ENCODE data around the gene LRRC71.

The LRRC71 gene

GRCh38 chr1:156920233-156921052 is at the start of gene LRRC71:
LRRC71 (plus strand) TSS chr1:156920632; CDS start chr1:156920804, 172 bp downstream.
- peak; percentile 37 for DNase-seq (ENCODE audit: low spot score)

GRCh38 chr1:156873659-156874058 is 46.8 kb upstream of the LRRC71 start:
- DNase-seq (ENCODE audit: low spot score): no peak

GRCh38 chr1:156874142-156874541 is 46.3 kb upstream of the LRRC71 start:
- DNase-seq (ENCODE audit: low spot score): no peak

GRCh38 chr1:156874572-156875340 is 45.7 kb upstream of the LRRC71 start:
- no peak for DNase-seq (ENCODE audit: low spot score)

- DNase-seq (ENCODE audit: low spot score): no peak
These were observed 45.2 kb upstream of the LRRC71 start for GRCh38 chr1:156875341-156875615.

GRCh38 chr1:156876281-156876680 is 44.2 kb upstream of the LRRC71 start:
- DNase-seq (ENCODE audit: low spot score): no peak

- no peak for DNase-seq (ENCODE audit: low spot score)
These were observed 42.8 kb upstream of the LRRC71 start for GRCh38 chr1:156877433-156878170.

- no peak for DNase-seq (ENCODE audit: low spot score)
These were observed 40.6 kb upstream of the LRRC71 start for GRCh38 chr1:156879876-156880275.

- DNase-seq (ENCODE audit: low spot score): no peak
These were observed 40.0 kb upstream of the LRRC71 start for GRCh38 chr1:156880473-156880872.

- DNase-seq (ENCODE audit: low spot score): no peak
These were observed 39.3 kb upstream of the LRRC71 start for GRCh38 chr1:156881101-156881500.

GRCh38 chr1:156881663-156882062 is 38.8 kb upstream of the LRRC71 start:
- no peak for DNase-seq (ENCODE audit: low spot score)

GRCh38 chr1:156882543-156882942 is 37.9 kb upstream of the LRRC71 start:
- DNase-seq (ENCODE audit: low spot score): no peak

GRCh38 chr1:156883919-156884318 is 36.5 kb upstream of the LRRC71 start:
- DNase-seq (ENCODE audit: low spot score): no peak

- no peak for DNase-seq (ENCODE audit: low spot score)
These were observed 35.8 kb upstream of the LRRC71 start for GRCh38 chr1:156884560-156885184.

GRCh38 chr1:156885314-156885713 is 35.1 kb upstream of the LRRC71 start:
- DNase-seq (ENCODE audit: low spot score): no peak

- no peak for DNase-seq (ENCODE audit: low spot score)
These were observed 34.5 kb upstream of the LRRC71 start for GRCh38 chr1:156885880-156886355.

- DNase-seq (ENCODE audit: low spot score): no peak
These were observed 33.7 kb upstream of the LRRC71 start for GRCh38 chr1:156886583-156887281.

- no peak for DNase-seq (ENCODE audit: low spot score)
These were observed 33.1 kb upstream of the LRRC71 start for GRCh38 chr1:156887317-156887716.

- no peak for DNase-seq (ENCODE audit: low spot score)
These were observed 32.7 kb upstream of the LRRC71 start for GRCh38 chr1:156887734-156888133.

GRCh38 chr1:156889802-156890580 is 30.4 kb upstream of the LRRC71 start:
- peak; percentile 48 for DNase-seq (ENCODE audit: low spot score)
